ENCODE data around the gene KREMEN2.

The KREMEN2 gene

GRCh38 chr16:2933701-2934100, 30.4 kb upstream of the KREMEN2 start:
- Histone ChIP-seq H2AFZ (no peak overlapping the region), H3K36me3 (ENCODE audit: control insufficient read depth, insufficient read depth, low read length) (no peaks in the 10 kb centered on the region), H3K9me3 (ENCODE audit: control insufficient read depth, low read length) (no peaks in the 10 kb centered on the region), H3K79me2 (peaks cover 28% of the 10 kb centered on the region), H3K27me3 (ENCODE audit: control insufficient read depth, insufficient read depth, low read length) (no peaks in the 10 kb centered on the region), H3K4me3 (ENCODE audit: low read depth, low read length) (no peak overlapping the region), H3K27ac (no peak overlapping the region), H3K4me2 (ENCODE audit: low read length) (no peak overlapping the region), H3K4me1 (no peaks in the 10 kb centered on the region), H3K9ac (no peak overlapping the region)
- TF ChIP-seq, protein P1, sequence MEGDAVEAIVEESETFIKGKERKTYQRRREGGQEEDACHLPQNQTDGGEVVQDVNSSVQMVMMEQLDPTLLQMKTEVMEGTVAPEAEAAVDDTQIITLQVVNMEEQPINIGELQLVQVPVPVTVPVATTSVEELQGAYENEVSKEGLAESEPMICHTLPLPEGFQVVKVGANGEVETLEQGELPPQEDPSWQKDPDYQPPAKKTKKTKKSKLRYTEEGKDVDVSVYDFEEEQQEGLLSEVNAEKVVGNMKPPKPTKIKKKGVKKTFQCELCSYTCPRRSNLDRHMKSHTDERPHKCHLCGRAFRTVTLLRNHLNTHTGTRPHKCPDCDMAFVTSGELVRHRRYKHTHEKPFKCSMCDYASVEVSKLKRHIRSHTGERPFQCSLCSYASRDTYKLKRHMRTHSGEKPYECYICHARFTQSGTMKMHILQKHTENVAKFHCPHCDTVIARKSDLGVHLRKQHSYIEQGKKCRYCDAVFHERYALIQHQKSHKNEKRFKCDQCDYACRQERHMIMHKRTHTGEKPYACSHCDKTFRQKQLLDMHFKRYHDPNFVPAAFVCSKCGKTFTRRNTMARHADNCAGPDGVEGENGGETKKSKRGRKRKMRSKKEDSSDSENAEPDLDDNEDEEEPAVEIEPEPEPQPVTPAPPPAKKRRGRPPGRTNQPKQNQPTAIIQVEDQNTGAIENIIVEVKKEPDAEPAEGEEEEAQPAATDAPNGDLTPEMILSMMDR (IDR thresholded peaks at IDR 0.05): no peak

GRCh38 chr16:2934450-2934849, 29.6 kb upstream of the KREMEN2 start:
- H3K79me2 ChIP-seq: peaks cover 21% of the 10 kb centered on the region
- no peaks in the 10 kb centered on the region for H3K4me1 ChIP-seq
- no peaks in the 10 kb centered on the region for H3K9me3 ChIP-seq (ENCODE audit: control insufficient read depth, low read length)
- no peaks in the 10 kb centered on the region for H3K36me3 ChIP-seq (ENCODE audit: control insufficient read depth, insufficient read depth, low read length)
- H3K9ac ChIP-seq: no peak overlapping the region
- TF ChIP-seq, protein P1 (IDR thresholded peaks at IDR 0.05): no peak
- H3K4me2 ChIP-seq (ENCODE audit: low read length): no peak overlapping the region
- no peak overlapping the region for H3K4me3 ChIP-seq (ENCODE audit: low read depth, low read length)
- H2AFZ ChIP-seq: no peak overlapping the region
- H3K27ac ChIP-seq: no peak overlapping the region
- no peaks in the 10 kb centered on the region for H3K27me3 ChIP-seq (ENCODE audit: control insufficient read depth, insufficient read depth, low read length)

DNA sequence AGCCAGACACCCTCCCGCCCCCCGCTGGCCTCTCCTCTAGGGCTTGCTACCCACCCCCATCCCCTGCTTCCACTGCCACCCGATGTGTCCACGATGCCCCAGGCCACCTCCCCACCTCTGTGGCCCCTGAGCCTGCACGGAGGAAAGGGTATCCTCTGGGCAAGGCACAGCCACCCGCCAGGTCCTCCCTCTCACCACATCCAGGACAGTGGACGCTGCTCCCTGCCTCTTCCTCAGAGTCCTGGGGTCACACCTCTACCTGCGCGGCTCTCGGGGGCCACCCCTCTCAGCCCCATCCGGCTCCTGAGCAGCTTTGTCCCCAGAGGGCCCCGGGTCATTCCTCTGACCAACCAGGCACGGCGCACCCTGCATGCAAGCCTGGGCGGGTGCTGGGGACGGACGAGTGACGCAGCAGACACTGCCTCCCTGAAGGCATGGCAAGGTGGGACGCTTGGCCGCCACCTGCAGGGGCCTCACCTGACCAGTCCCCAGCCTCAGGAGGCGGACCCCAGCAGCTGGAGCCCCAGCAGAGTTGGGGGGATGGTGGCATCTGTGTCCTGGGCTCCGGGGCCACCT, 27.6 kb upstream of the KREMEN2 start:
- TF ChIP-seq, protein P1 (IDR thresholded peaks at IDR 0.05): no peak
- Histone ChIP-seq H3K9ac (no peak overlapping the region), H3K4me2 (ENCODE audit: low read length) (no peak overlapping the region), H3K4me1 (no peaks in the 10 kb centered on the region), H3K4me3 (ENCODE audit: low read depth, low read length) (no peak overlapping the region), H3K36me3 (ENCODE audit: control insufficient read depth, insufficient read depth, low read length) (no peaks in the 10 kb centered on the region), H3K27me3 (ENCODE audit: control insufficient read depth, insufficient read depth, low read length) (no peaks in the 10 kb centered on the region), H3K9me3 (ENCODE audit: control insufficient read depth, low read length) (no peaks in the 10 kb centered on the region), H3K79me2 (peaks cover 8% of the 10 kb centered on the region), H2AFZ (no peak overlapping the region), H3K27ac (no peak overlapping the region)

- Histone ChIP-seq H3K36me3 (ENCODE audit: control insufficient read depth, insufficient read depth, low read length) (no peaks in the 10 kb centered on the region), H2AFZ (no peak overlapping the region), H3K4me2 (ENCODE audit: low read length) (no peak overlapping the region), H3K9me3 (ENCODE audit: control insufficient read depth, low read length) (no peaks in the 10 kb centered on the region), H3K27me3 (ENCODE audit: control insufficient read depth, insufficient read depth, low read length) (no peaks in the 10 kb centered on the region), H3K79me2 (peaks cover 8% of the 10 kb centered on the region), H3K27ac (no peak overlapping the region), H3K4me1 (no peaks in the 10 kb centered on the region), H3K9ac (no peak overlapping the region), H3K4me3 (ENCODE audit: low read depth, low read length) (no peak overlapping the region)
- TF ChIP-seq, protein P1 (IDR thresholded peaks at IDR 0.05): no peak
Observed at GRCh38 chr16:2937170-2937569, 26.9 kb upstream of the KREMEN2 start.

DNA sequence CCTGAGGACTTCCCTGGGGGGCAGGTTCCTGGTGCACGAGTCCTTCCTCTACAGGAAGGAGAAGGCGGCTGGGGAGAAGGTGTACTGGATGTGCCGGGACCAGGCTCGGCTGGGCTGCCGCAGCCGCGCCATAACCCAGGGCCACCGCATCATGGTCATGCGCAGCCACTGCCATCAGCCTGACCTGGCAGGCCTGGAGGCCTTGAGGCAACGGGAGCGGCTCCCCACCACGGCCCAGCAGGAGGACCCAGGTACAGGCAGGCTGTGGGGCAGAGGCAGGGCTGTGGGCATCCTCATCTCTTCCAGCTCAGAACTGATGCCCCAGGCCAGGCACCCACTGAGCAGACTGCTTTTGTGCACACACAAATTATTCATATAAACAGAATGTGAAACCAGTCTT, 25.9 kb upstream of the KREMEN2 start:
- Histone ChIP-seq H3K27me3 (ENCODE audit: control insufficient read depth, insufficient read depth, low read length) (no peaks in the 10 kb centered on the region), H3K9ac (no peak overlapping the region), H3K27ac (no peak overlapping the region), H3K9me3 (ENCODE audit: control insufficient read depth, low read length) (no peaks in the 10 kb centered on the region), H3K36me3 (ENCODE audit: control insufficient read depth, insufficient read depth, low read length) (no peaks in the 10 kb centered on the region), H3K4me2 (ENCODE audit: low read length) (no peak overlapping the region), H2AFZ (no peak overlapping the region), H3K4me3 (ENCODE audit: low read depth, low read length) (no peak overlapping the region), H3K79me2 (peaks cover under 1% of the 10 kb centered on the region), H3K4me1 (no peaks in the 10 kb centered on the region)
- TF ChIP-seq, protein P1 (IDR thresholded peaks at IDR 0.05): no peak
